Suprapubic skin (tissue), 4 donors: ENCODE data around the gene LRCH1. TPM values are rescaled to one million over a fixed set of nuclear protein-coding genes. Genes with fewer than 3 reads are reported as not detected.

Experiments
- DNase-seq, 2 donors: peaks; one replicate each; pipeline ENCODE4 v3.0.0-alpha.2; 2019; ENCODE audit warnings: low spot score in 2 of 2
- H3K27ac ChIP-seq: fragments of 200-600 bp; sonication (generic); one replicate; pipeline ENCODE4 v1.5.1; 2019
- H3K27me3 ChIP-seq: fragments of 200-600 bp; sonication (generic); one replicate; pipeline ENCODE4 v1.5.1; 2019
- H3K36me3 ChIP-seq: fragments of 200-600 bp; sonication (generic); one replicate; pipeline ENCODE4 v1.5.1; 2019
- H3K4me1 ChIP-seq: fragments of 200-600 bp; sonication (generic); one replicate; pipeline ENCODE4 v1.5.1; 2019
- H3K4me3 ChIP-seq: fragments of 200-600 bp; sonication (generic); one replicate; pipeline ENCODE4 v1.5.1; 2019; ENCODE audit warnings: mild to moderate bottlenecking
- H3K9me3 ChIP-seq: fragments of 200-600 bp; sonication (generic); one replicate; pipeline ENCODE4 v1.5.1; 2019
- CTCF ChIP-seq, 2 donors: fragments of 200-600 bp in 1 of 2; fragments of 450-650 bp in 1 of 2; sonication (generic) in 1 of 2; IDR thresholded peaks; one replicate each; pipeline ENCODE4 v1.5.1; 2016 to 2019; ENCODE audit warnings: antibody characterized with exemption in 2 of 2, mild to moderate bottlenecking in 1 of 2, moderate library complexity in 1 of 2
- EP300 ChIP-seq: sonication (generic); formaldehyde crosslinking; IDR thresholded peaks from one replicate; pipeline ENCODE4 v1.6.1; 2017; ENCODE audit warnings: antibody characterized with exemption
- POLR2A ChIP-seq, 2 donors: fragments of 450-650 bp; IDR thresholded peaks; one replicate each; pipeline ENCODE4 v1.6.1; 2017; ENCODE audit warnings: antibody characterized with exemption in 2 of 2, mild to moderate bottlenecking in 2 of 2, moderate library complexity in 2 of 2
- POLR2AphosphoS5 ChIP-seq, 3 donors: sonication (generic); formaldehyde crosslinking; IDR thresholded peaks; one replicate each; pipeline ENCODE4 v1.6.1; 2017; ENCODE audit warnings: antibody characterized with exemption in 3 of 3
- WGBS: methylation state at CpG from one replicate; pipeline ENCODE4 v1.1.5; 2018; 5-methylcytosine and 5-hydroxymethylcytosine counted together
- total RNA-seq, 4 donors: library from RNA; depleted of rRNA; stranded (reverse); fragments of >200 nt; gene quantifications; one replicate each; pipeline ENCODE4 v1.1.0, GENCODE V29; 2016

The LRCH1 gene
- total RNA-seq, 4 donors from 2014 or later = 29.1 to 44.7 (median 34.9) TPM

GRCh38 chr13:46527237-46527636, 25.7 kb upstream of the LRCH1 start:
- DNase-seq = no peak
- TF ChIP-seq POLR2AphosphoS5 (IDR thresholded peaks at IDR 0.05) (no peak), EP300 (no peak), CTCF (IDR thresholded peaks at IDR 0.05) (no peak), POLR2A (IDR thresholded peaks at IDR 0.05) (no peak)
- Histone ChIP-seq H3K27me3 (no peaks in the 10 kb centered on the region), H3K4me1 (no peaks in the 10 kb centered on the region), H3K36me3 (no peaks in the 10 kb centered on the region), H3K4me3 (no peak overlapping the region), H3K27ac (no peak overlapping the region), H3K9me3 (no peaks in the 10 kb centered on the region)
- WGBS = 86% methylated on average over 2 of the region's 2 CpGs

- no peaks in the 10 kb centered on the region for H3K27me3 ChIP-seq
- no peak overlapping the region for H3K4me3 ChIP-seq
- DNase-seq = no peak
- TF ChIP-seq EP300 (no peak), POLR2A (IDR thresholded peaks at IDR 0.05) (no peak), CTCF (IDR thresholded peaks at IDR 0.05) (no peak), POLR2AphosphoS5 (IDR thresholded peaks at IDR 0.05) (no peak)
- no peaks in the 10 kb centered on the region for H3K4me1 ChIP-seq
- H3K27ac ChIP-seq = no peak overlapping the region
- H3K36me3 ChIP-seq = no peaks in the 10 kb centered on the region
- H3K9me3 ChIP-seq = no peaks in the 10 kb centered on the region
- 74% methylated on average over 4 of the region's 4 CpGs for WGBS
Observed at GRCh38 chr13:46529216-46529919, 23.6 kb upstream of the LRCH1 start.

GRCh38 chr13:46530084-46530935, 22.7 kb upstream of the LRCH1 start:
- Histone ChIP-seq H3K9me3 (no peaks in the 10 kb centered on the region), H3K4me1 (no peaks in the 10 kb centered on the region), H3K27ac (no peak overlapping the region), H3K4me3 (no peak overlapping the region), H3K36me3 (no peaks in the 10 kb centered on the region), H3K27me3 (no peaks in the 10 kb centered on the region)
- no peak for DNase-seq
- TF ChIP-seq EP300 (no peak), POLR2AphosphoS5 (IDR thresholded peaks at IDR 0.05) (no peak), POLR2A (IDR thresholded peaks at IDR 0.05) (no peak), CTCF (IDR thresholded peaks at IDR 0.05) (no peak)
- WGBS = 62% methylated on average over 4 of the region's 4 CpGs

- DNase-seq = no peak
- Histone ChIP-seq H3K27me3 (no peaks in the 10 kb centered on the region), H3K4me3 (no peak overlapping the region), H3K36me3 (no peaks in the 10 kb centered on the region), H3K4me1 (no peaks in the 10 kb centered on the region), H3K27ac (no peak overlapping the region), H3K9me3 (no peaks in the 10 kb centered on the region)
- TF ChIP-seq EP300 (no peak), CTCF (IDR thresholded peaks at IDR 0.05) (no peak), POLR2A (IDR thresholded peaks at IDR 0.05) (no peak), POLR2AphosphoS5 (IDR thresholded peaks at IDR 0.05) (no peak)
- WGBS = 81% methylated on average over 3 of the region's 3 CpGs
Observed at GRCh38 chr13:46531953-46532352, 21.0 kb upstream of the LRCH1 start.

- Histone ChIP-seq H3K4me1 (no peaks in the 10 kb centered on the region), H3K4me3 (no peak overlapping the region), H3K27ac (no peak overlapping the region), H3K36me3 (no peaks in the 10 kb centered on the region), H3K27me3 (no peaks in the 10 kb centered on the region), H3K9me3 (no peaks in the 10 kb centered on the region)
- DNase-seq = no peak
- TF ChIP-seq POLR2AphosphoS5 (IDR thresholded peaks at IDR 0.05) (no peak), CTCF (IDR thresholded peaks at IDR 0.05) (no peak), EP300 (no peak), POLR2A (IDR thresholded peaks at IDR 0.05) (no peak)
- 95% methylated on average over 4 of the region's 4 CpGs for WGBS
Observed at GRCh38 chr13:46535002-46535401, 18.0 kb upstream of the LRCH1 start.
